GM23338 (cell line): ENCODE results near the gene ASAH2.

ENCODE experiments used
- CREB1 ChIP-seq: fragments of 250-450 bp; sonication (Bioruptor Pico); IDR thresholded peaks from 2 replicates; pipeline ENCODE4 v1.5.0; 2020; ENCODE audit warnings: low read depth, mild to moderate bottlenecking, moderate library complexity
- EZH2 ChIP-seq: fragments of 200-600 bp; sonication (generic); IDR thresholded peaks from one replicate; pipeline ENCODE4 v1.8.0; 2017; ENCODE audit warnings: antibody characterized with exemption, mild to moderate bottlenecking, low read depth; ENCODE audit not compliant: unreplicated experiment
- EZH2phosphoT487 ChIP-seq: fragments of 200-600 bp; sonication (generic); IDR thresholded peaks from one replicate; pipeline ENCODE4 v1.8.1; 2018; ENCODE audit warnings: antibody characterized with exemption; ENCODE audit not compliant: unreplicated experiment
- POLR2AphosphoS5 ChIP-seq: IDR thresholded peaks from 2 replicates; pipeline ENCODE4 v1.6.1; 2016; ENCODE audit warnings: antibody characterized with exemption, low read depth
- ZNF331 ChIP-seq: fragments of 250-450 bp; sonication (Bioruptor Pico); IDR thresholded peaks from 2 replicates; pipeline ENCODE4 v1.5.0; 2020; ENCODE audit warnings: low read depth, mild to moderate bottlenecking, moderate library complexity
- TF ChIP-seq, protein P1 (sequence below), 2 experiments: fragments of 200-600 bp in 1 of 2; sonication (generic) in 1 of 2; conservative IDR thresholded peaks; 2 replicates each; pipeline versions ENCODE4 v1.5.1 to v1.6.1; 2016 to 2017; ENCODE audit warnings: antibody characterized with exemption in 2 of 2, low read depth in 2 of 2, mild to moderate bottlenecking in 2 of 2, moderate library complexity in 1 of 2
- TF ChIP-seq, protein P2 (sequence below): IDR thresholded peaks from one replicate; pipeline ENCODE4 v1.6.1; 2018; ENCODE audit warnings: antibody characterized with exemption; ENCODE audit not compliant: unreplicated experiment

DNA sequence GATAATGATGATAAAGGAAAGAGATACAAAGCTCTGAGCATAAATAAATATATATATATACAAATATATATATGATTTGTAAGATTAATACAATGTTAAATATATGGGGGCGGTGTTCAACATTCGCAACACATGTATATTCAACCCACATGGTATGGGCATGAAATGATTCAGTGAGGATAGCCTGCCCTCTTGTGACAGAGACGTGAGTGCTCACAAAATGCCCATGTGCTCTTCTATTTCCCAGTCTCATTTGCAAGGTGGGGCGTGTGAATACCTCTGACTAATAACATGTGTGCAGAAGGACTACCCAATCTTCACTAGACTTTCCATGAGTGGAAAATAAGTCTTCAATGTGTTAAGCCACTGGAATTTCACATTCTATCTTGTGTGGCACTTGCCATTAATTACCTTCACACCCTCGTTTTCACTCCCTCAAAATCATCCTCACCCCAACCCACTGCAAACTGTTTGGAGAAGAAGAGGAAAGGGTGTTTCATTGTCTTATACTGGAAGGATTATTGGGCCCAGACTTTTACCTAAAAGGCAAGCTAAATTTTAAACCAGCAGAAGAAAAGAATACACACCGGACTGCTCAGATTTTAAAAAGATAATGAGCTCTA, 26.9 kb downstream of the ASAH2 start:
- TF ChIP-seq, protein P1, sequence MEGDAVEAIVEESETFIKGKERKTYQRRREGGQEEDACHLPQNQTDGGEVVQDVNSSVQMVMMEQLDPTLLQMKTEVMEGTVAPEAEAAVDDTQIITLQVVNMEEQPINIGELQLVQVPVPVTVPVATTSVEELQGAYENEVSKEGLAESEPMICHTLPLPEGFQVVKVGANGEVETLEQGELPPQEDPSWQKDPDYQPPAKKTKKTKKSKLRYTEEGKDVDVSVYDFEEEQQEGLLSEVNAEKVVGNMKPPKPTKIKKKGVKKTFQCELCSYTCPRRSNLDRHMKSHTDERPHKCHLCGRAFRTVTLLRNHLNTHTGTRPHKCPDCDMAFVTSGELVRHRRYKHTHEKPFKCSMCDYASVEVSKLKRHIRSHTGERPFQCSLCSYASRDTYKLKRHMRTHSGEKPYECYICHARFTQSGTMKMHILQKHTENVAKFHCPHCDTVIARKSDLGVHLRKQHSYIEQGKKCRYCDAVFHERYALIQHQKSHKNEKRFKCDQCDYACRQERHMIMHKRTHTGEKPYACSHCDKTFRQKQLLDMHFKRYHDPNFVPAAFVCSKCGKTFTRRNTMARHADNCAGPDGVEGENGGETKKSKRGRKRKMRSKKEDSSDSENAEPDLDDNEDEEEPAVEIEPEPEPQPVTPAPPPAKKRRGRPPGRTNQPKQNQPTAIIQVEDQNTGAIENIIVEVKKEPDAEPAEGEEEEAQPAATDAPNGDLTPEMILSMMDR (conservative IDR thresholded peaks at IDR 0.05; ENCODE audit: low read depth in 2 of 2) = peak; percentile 75 to 93
- no peak for TF ChIP-seq POLR2AphosphoS5
- no peak for TF ChIP-seq EZH2
- no peak for TF ChIP-seq ZNF331
- TF ChIP-seq CREB1 (CRISPR knock-in tag) = no peak
- TF ChIP-seq, protein P2, sequence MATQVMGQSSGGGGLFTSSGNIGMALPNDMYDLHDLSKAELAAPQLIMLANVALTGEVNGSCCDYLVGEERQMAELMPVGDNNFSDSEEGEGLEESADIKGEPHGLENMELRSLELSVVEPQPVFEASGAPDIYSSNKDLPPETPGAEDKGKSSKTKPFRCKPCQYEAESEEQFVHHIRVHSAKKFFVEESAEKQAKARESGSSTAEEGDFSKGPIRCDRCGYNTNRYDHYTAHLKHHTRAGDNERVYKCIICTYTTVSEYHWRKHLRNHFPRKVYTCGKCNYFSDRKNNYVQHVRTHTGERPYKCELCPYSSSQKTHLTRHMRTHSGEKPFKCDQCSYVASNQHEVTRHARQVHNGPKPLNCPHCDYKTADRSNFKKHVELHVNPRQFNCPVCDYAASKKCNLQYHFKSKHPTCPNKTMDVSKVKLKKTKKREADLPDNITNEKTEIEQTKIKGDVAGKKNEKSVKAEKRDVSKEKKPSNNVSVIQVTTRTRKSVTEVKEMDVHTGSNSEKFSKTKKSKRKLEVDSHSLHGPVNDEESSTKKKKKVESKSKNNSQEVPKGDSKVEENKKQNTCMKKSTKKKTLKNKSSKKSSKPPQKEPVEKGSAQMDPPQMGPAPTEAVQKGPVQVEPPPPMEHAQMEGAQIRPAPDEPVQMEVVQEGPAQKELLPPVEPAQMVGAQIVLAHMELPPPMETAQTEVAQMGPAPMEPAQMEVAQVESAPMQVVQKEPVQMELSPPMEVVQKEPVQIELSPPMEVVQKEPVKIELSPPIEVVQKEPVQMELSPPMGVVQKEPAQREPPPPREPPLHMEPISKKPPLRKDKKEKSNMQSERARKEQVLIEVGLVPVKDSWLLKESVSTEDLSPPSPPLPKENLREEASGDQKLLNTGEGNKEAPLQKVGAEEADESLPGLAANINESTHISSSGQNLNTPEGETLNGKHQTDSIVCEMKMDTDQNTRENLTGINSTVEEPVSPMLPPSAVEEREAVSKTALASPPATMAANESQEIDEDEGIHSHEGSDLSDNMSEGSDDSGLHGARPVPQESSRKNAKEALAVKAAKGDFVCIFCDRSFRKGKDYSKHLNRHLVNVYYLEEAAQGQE = no peak
- no peak for TF ChIP-seq EZH2phosphoT487
